Measurements from ENCODE around the gene ASB3.

GRCh38 chr2:53801547-53801946 lies 14.8 kb upstream of the ASB3 start:
- TF ChIP-seq NFE2L1 (tag; IDR thresholded peaks at IDR 0.05; ENCODE audit: borderline replicate concordance, low read depth) (no peak), SIRT6 (IDR thresholded peaks at IDR 0.05; ENCODE audit: low read depth, low read length) (no peak), SMARCC2 (IDR thresholded peaks at IDR 0.05; ENCODE audit: low read depth) (no peak), GABPA (tag; conservative IDR thresholded peaks at IDR 0.05; ENCODE audit: low read depth) (no peak), RHOXF2B (CRISPR knock-in tag; conservative IDR thresholded peaks at IDR 0.05) (no peak), ETV6 (IDR thresholded peaks at IDR 0.05; ENCODE audit: borderline replicate concordance in 1 of 2, low read depth in 2 of 2, low read length in 1 of 2) (no peak), ETV6 (CRISPR knock-in tag; IDR thresholded peaks at IDR 0.05; ENCODE audit: borderline replicate concordance) (no peak), SIN3A (IDR thresholded peaks at IDR 0.05; ENCODE audit: borderline replicate concordance in 2 of 2, control insufficient read depth in 1 of 2, low read depth in 2 of 2, low read length in 2 of 2) (no peak), CBX8 (IDR thresholded peaks at IDR 0.05; ENCODE audit: borderline replicate concordance, extremely low read depth, low read depth, low read length, poor library complexity, severe bottlenecking) (no peak), TBP (optimal IDR thresholded peaks at IDR 0.05; ENCODE audit: low read depth, low read length) (no peak)
- TF ChIP-seq, protein P1, sequence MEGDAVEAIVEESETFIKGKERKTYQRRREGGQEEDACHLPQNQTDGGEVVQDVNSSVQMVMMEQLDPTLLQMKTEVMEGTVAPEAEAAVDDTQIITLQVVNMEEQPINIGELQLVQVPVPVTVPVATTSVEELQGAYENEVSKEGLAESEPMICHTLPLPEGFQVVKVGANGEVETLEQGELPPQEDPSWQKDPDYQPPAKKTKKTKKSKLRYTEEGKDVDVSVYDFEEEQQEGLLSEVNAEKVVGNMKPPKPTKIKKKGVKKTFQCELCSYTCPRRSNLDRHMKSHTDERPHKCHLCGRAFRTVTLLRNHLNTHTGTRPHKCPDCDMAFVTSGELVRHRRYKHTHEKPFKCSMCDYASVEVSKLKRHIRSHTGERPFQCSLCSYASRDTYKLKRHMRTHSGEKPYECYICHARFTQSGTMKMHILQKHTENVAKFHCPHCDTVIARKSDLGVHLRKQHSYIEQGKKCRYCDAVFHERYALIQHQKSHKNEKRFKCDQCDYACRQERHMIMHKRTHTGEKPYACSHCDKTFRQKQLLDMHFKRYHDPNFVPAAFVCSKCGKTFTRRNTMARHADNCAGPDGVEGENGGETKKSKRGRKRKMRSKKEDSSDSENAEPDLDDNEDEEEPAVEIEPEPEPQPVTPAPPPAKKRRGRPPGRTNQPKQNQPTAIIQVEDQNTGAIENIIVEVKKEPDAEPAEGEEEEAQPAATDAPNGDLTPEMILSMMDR (IDR thresholded peaks at IDR 0.05 in 2 of 3, conservative IDR thresholded peaks at IDR 0.05 in 1 of 3; ENCODE audit: insufficient read depth in 2 of 3, low read depth in 1 of 3, low read length in 3 of 3): no peak
- TF ChIP-seq, protein P2, sequence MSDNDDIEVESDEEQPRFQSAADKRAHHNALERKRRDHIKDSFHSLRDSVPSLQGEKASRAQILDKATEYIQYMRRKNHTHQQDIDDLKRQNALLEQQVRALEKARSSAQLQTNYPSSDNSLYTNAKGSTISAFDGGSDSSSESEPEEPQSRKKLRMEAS (CRISPR knock-in tag; IDR thresholded peaks at IDR 0.05): no peak
- TF ChIP-seq, protein P3, sequence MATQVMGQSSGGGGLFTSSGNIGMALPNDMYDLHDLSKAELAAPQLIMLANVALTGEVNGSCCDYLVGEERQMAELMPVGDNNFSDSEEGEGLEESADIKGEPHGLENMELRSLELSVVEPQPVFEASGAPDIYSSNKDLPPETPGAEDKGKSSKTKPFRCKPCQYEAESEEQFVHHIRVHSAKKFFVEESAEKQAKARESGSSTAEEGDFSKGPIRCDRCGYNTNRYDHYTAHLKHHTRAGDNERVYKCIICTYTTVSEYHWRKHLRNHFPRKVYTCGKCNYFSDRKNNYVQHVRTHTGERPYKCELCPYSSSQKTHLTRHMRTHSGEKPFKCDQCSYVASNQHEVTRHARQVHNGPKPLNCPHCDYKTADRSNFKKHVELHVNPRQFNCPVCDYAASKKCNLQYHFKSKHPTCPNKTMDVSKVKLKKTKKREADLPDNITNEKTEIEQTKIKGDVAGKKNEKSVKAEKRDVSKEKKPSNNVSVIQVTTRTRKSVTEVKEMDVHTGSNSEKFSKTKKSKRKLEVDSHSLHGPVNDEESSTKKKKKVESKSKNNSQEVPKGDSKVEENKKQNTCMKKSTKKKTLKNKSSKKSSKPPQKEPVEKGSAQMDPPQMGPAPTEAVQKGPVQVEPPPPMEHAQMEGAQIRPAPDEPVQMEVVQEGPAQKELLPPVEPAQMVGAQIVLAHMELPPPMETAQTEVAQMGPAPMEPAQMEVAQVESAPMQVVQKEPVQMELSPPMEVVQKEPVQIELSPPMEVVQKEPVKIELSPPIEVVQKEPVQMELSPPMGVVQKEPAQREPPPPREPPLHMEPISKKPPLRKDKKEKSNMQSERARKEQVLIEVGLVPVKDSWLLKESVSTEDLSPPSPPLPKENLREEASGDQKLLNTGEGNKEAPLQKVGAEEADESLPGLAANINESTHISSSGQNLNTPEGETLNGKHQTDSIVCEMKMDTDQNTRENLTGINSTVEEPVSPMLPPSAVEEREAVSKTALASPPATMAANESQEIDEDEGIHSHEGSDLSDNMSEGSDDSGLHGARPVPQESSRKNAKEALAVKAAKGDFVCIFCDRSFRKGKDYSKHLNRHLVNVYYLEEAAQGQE (IDR thresholded peaks at IDR 0.05; ENCODE audit: borderline replicate concordance): no peak
- TF ChIP-seq, protein P3 (CRISPR knock-in tag; IDR thresholded peaks at IDR 0.05; ENCODE audit: low read depth): no peak
